Measurements from ENCODE around the gene PRPH2. TPM values are rescaled to one million over a fixed set of nuclear protein-coding genes. Genes with fewer than 3 reads are reported as not detected.
A peak's percentile ranks its signal among the peaks of the same experiment; 100 is the strongest.

PRPH2 gene
- total RNA-seq, 1 donor from 2014 or later = 0.68 TPM

- Histone ChIP-seq H3K9me3 (no peaks in the 10 kb centered on the region), H3K4me3 (peak within 1 kb of the TSS; percentile 96), H3K4me1 (peaks cover 34% of the 10 kb centered on the region), H3K36me3 (no peaks in the 10 kb centered on the region), H3K27me3 (ENCODE audit: low read depth) (no peaks in the 10 kb centered on the region), H3K27ac (peak within 1 kb of the TSS; percentile 97)
- peak; percentile 95 for ATAC-seq
- no peak for TF ChIP-seq CTCF (IDR thresholded peaks at IDR 0.05)
- peak; percentile 95 for DNase-seq
- intact Hi-C loops (cut with DNase I) = no loop called here
Observed at GRCh38 chr6:42745640-42746462, 23.5 kb upstream of the PRPH2 start, which contains the start of gene TBCC. TBCC (minus strand) TSS chr6:42746103; CDS start chr6:42746073, 30 bp downstream.

- H3K4me3 ChIP-seq = peak overlapping the region; percentile 96
- intact Hi-C loops (cut with DNase I) = no loop called here
- ATAC-seq (peak in 1 of 2 donors; percentile 0), DNase-seq (peak; percentile 59)
- no peaks in the 10 kb centered on the region for H3K27me3 ChIP-seq (ENCODE audit: low read depth)
- peaks cover 34% of the 10 kb centered on the region for H3K4me1 ChIP-seq
- no peak for TF ChIP-seq CTCF (IDR thresholded peaks at IDR 0.05)
- peak overlapping the region; percentile 97 for H3K27ac ChIP-seq
- no peaks in the 10 kb centered on the region for H3K36me3 ChIP-seq
- H3K9me3 ChIP-seq = no peaks in the 10 kb centered on the region
Observed at GRCh38 chr6:42745083-42745639, 22.8 kb upstream of the PRPH2 start.

- no peaks in the 10 kb centered on the region for H3K9me3 ChIP-seq
- intact Hi-C loops (cut with DNase I) = no loop called here
- H3K36me3 ChIP-seq = no peaks in the 10 kb centered on the region
- no peak for TF ChIP-seq CTCF (IDR thresholded peaks at IDR 0.05)
- DNase-seq (no peak), ATAC-seq (no peak)
- H3K4me1 ChIP-seq = peaks cover 33% of the 10 kb centered on the region
- H3K4me3 ChIP-seq = peak overlapping the region; percentile 96
- H3K27ac ChIP-seq = peak overlapping the region; percentile 97
- H3K27me3 ChIP-seq (ENCODE audit: low read depth) = no peaks in the 10 kb centered on the region
Observed at GRCh38 chr6:42744351-42744893, 22.0 kb upstream of the PRPH2 start.

- intact Hi-C loops (cut with DNase I) = no loop called here
- Histone ChIP-seq H3K36me3 (no peaks in the 10 kb centered on the region), H3K27me3 (ENCODE audit: low read depth) (no peaks in the 10 kb centered on the region), H3K27ac (no peak overlapping the region), H3K4me3 (no peak overlapping the region), H3K9me3 (no peaks in the 10 kb centered on the region), H3K4me1 (peaks cover 17% of the 10 kb centered on the region)
- ATAC-seq (no peak), DNase-seq (no peak)
- TF ChIP-seq CTCF (IDR thresholded peaks at IDR 0.05) = no peak
Observed at GRCh38 chr6:42742116-42742894, 19.9 kb upstream of the PRPH2 start.

GRCh38 chr6:42740725-42741124 is 18.3 kb upstream of the PRPH2 start:
- DNase-seq (no peak), ATAC-seq (no peak)
- no peak for TF ChIP-seq CTCF (IDR thresholded peaks at IDR 0.05)
- Histone ChIP-seq H3K27ac (no peak overlapping the region), H3K36me3 (no peaks in the 10 kb centered on the region), H3K4me3 (no peak overlapping the region), H3K4me1 (peaks cover 17% of the 10 kb centered on the region), H3K9me3 (no peaks in the 10 kb centered on the region), H3K27me3 (ENCODE audit: low read depth) (no peaks in the 10 kb centered on the region)
- intact Hi-C loops (cut with DNase I) = no loop called here
